WTC11 (cell line): ENCODE results near the gene GABRP. TPM values are rescaled to one million over a fixed set of nuclear protein-coding genes. Genes with fewer than 3 reads are reported as not detected.
A peak's percentile ranks its signal among the peaks of the same experiment; 100 is the strongest.
"Not testable (repeated sequence)": the region's sequence is repeated elsewhere in the genome, so short reads cannot be mapped to it uniquely, and the experiment has no call there.

Source experiments
- ATAC-seq: fragments of 200-7000 bp; cut with Tn5 transposase; 2 replicates; pipeline ENCODE4 v1.10.0; 2021; ENCODE audit warnings: mild to moderate bottlenecking, moderate library complexity
- CTCF ChIA-PET: fragments of 300-600 bp; sonication (Branson Sonifier 250); formaldehyde crosslinking; loops from one replicate; lab custom pipeline; 2021; ENCODE audit warnings: antibody characterized with exemption; lab: Charles Lee
- POLR2A ChIA-PET: fragments of 350-600 bp; sonication (Branson Sonifier 250); formaldehyde crosslinking; loops from one replicate; lab custom pipeline; 2021; ENCODE audit warnings: antibody characterized with exemption; lab: Charles Lee
- DNase-seq: peaks from one replicate; pipeline ENCODE4 v3.0.0; 2021; ENCODE audit warnings: low spot score
- H3K27ac Mint-ChIP-seq: 2 replicates; pipeline ENCODE4 v1.8.0; 2021; ENCODE audit warnings: mixed read lengths
- H3K27me3 Mint-ChIP-seq: 2 replicates; pipeline ENCODE4 v1.8.0; 2021; ENCODE audit warnings: low read depth, mild to moderate bottlenecking, moderate library complexity, mixed read lengths
- H3K36me3 Mint-ChIP-seq: 2 replicates; pipeline ENCODE4 v1.8.0; 2021; ENCODE audit warnings: mixed read lengths
- H3K4me1 Mint-ChIP-seq: 2 replicates; pipeline ENCODE4 v1.8.0; 2022; ENCODE audit warnings: mixed read lengths
- H3K4me3 Mint-ChIP-seq: 2 replicates; pipeline ENCODE4 v1.8.0; 2021; ENCODE audit warnings: mild to moderate bottlenecking, moderate library complexity, mixed read lengths
- H3K9me3 Mint-ChIP-seq: 2 replicates; pipeline ENCODE4 v1.8.0; 2021; ENCODE audit warnings: mixed read lengths
- ATF1 ChIP-seq: sonication (generic); formaldehyde crosslinking; IDR thresholded peaks from 2 replicates; pipeline ENCODE4 v1.8.1; 2023; ENCODE audit warnings: mild to moderate bottlenecking, moderate library complexity, missing genetic modification reagents
- ESRRA ChIP-seq: sonication (generic); formaldehyde crosslinking; IDR thresholded peaks from 2 replicates; pipeline ENCODE4 v1.8.1; 2022; ENCODE audit warnings: mild to moderate bottlenecking, missing genetic modification reagents, borderline replicate concordance
- ETV6 ChIP-seq: sonication (generic); formaldehyde crosslinking; IDR thresholded peaks from 2 replicates; pipeline ENCODE4 v1.8.1; 2022; ENCODE audit warnings: mild to moderate bottlenecking, missing genetic modification reagents
- FOXP1 ChIP-seq: sonication (generic); formaldehyde crosslinking; IDR thresholded peaks from 2 replicates; pipeline ENCODE4 v1.8.0; 2022; ENCODE audit warnings: missing genetic modification reagents, mild to moderate bottlenecking, moderate library complexity, borderline replicate concordance
- IRF2 ChIP-seq: sonication (generic); formaldehyde crosslinking; IDR thresholded peaks from 2 replicates; pipeline ENCODE4 v1.8.0; 2022; ENCODE audit warnings: low read depth, missing genetic modification reagents, borderline replicate concordance
- JUN ChIP-seq: sonication (generic); formaldehyde crosslinking; IDR thresholded peaks from 2 replicates; pipeline ENCODE4 v1.8.0; 2023; ENCODE audit warnings: mild to moderate bottlenecking, missing genetic modification reagents
- NFE2L1 ChIP-seq: sonication (generic); formaldehyde crosslinking; IDR thresholded peaks from 2 replicates; pipeline ENCODE4 v1.8.1; 2023; ENCODE audit warnings: missing genetic modification reagents
- NR3C1 ChIP-seq: sonication (generic); formaldehyde crosslinking; conservative IDR thresholded peaks from 2 replicates; pipeline ENCODE4 v1.8.1; 2023; ENCODE audit warnings: low read depth, mild to moderate bottlenecking, missing genetic modification reagents
- RELA ChIP-seq: sonication (generic); formaldehyde crosslinking; IDR thresholded peaks from 2 replicates; pipeline ENCODE4 v1.8.1; 2022; ENCODE audit warnings: missing genetic modification reagents, mild to moderate bottlenecking, borderline replicate concordance
- ZBTB21 ChIP-seq: sonication (generic); formaldehyde crosslinking; IDR thresholded peaks from 2 replicates; pipeline ENCODE4 v1.8.1; 2023; ENCODE audit warnings: mild to moderate bottlenecking, missing genetic modification reagents, borderline replicate concordance
- ZNF232 ChIP-seq: sonication (generic); formaldehyde crosslinking; IDR thresholded peaks from 2 replicates; pipeline ENCODE4 v1.8.0; 2022; ENCODE audit warnings: mild to moderate bottlenecking, missing genetic modification reagents
- total RNA-seq: library from RNA; stranded (reverse); gene quantifications from 3 replicates; pipeline ENCODE4 v1.2.3, GENCODE V29; 2021
- TF ChIP-seq, protein P1 (sequence below): sonication (generic); formaldehyde crosslinking; IDR thresholded peaks from 2 replicates; pipeline ENCODE4 v1.8.1; 2023; ENCODE audit warnings: mild to moderate bottlenecking, missing genetic modification reagents
- TF ChIP-seq, protein P2 (sequence below): fragments of 250-450 bp; sonication (Bioruptor Pico); IDR thresholded peaks from 2 replicates; pipeline ENCODE4 v1.8.0; 2021; ENCODE audit warnings: mild to moderate bottlenecking
- TF ChIP-seq, protein P3 (sequence below): sonication (generic); formaldehyde crosslinking; IDR thresholded peaks from 2 replicates; pipeline ENCODE4 v1.8.0; 2022; ENCODE audit warnings: mild to moderate bottlenecking, missing genetic modification reagents
- TF ChIP-seq, protein P4 (sequence below): sonication (generic); formaldehyde crosslinking; IDR thresholded peaks from 2 replicates; pipeline ENCODE4 v1.8.1; 2022; ENCODE audit warnings: low read depth, missing genetic modification reagents, borderline replicate concordance
- TF ChIP-seq, protein P5 (sequence below): sonication (generic); formaldehyde crosslinking; conservative IDR thresholded peaks from 2 replicates; pipeline ENCODE4 v1.8.1; 2022; ENCODE audit warnings: mild to moderate bottlenecking, missing genetic modification reagents

GABRP gene
- total RNA-seq, 1 experiment from 2014 or later: 4.8 TPM

DNA sequence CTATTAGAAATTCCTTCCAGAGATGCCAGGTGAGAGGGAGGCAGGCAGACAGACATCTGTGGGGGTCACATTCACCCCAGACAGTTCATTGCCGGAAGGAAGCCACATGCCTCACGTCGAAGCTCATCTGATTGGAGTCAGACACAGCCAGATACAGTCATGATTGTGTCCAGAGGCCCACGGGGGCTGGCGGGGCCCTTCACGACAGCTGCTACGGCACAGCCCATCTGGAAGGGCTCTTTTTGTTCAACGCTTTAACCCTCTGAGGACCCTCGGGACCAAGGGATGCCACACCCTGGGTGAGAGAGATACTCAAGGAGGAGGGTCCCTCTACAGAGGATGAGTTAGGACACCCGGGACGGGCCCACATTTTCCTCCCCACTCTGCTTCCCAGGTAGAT lies 31.9 kb upstream of the GABRP start (continued):
- TF ChIP-seq, protein P1, sequence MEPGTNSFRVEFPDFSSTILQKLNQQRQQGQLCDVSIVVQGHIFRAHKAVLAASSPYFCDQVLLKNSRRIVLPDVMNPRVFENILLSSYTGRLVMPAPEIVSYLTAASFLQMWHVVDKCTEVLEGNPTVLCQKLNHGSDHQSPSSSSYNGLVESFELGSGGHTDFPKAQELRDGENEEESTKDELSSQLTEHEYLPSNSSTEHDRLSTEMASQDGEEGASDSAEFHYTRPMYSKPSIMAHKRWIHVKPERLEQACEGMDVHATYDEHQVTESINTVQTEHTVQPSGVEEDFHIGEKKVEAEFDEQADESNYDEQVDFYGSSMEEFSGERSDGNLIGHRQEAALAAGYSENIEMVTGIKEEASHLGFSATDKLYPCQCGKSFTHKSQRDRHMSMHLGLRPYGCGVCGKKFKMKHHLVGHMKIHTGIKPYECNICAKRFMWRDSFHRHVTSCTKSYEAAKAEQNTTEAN (CRISPR knock-in tag): no peak
- TF ChIP-seq ZBTB21 (CRISPR knock-in tag): no peak
- TF ChIP-seq NR3C1 (CRISPR knock-in tag): no peak
- no peak for TF ChIP-seq IRF2

DNA sequence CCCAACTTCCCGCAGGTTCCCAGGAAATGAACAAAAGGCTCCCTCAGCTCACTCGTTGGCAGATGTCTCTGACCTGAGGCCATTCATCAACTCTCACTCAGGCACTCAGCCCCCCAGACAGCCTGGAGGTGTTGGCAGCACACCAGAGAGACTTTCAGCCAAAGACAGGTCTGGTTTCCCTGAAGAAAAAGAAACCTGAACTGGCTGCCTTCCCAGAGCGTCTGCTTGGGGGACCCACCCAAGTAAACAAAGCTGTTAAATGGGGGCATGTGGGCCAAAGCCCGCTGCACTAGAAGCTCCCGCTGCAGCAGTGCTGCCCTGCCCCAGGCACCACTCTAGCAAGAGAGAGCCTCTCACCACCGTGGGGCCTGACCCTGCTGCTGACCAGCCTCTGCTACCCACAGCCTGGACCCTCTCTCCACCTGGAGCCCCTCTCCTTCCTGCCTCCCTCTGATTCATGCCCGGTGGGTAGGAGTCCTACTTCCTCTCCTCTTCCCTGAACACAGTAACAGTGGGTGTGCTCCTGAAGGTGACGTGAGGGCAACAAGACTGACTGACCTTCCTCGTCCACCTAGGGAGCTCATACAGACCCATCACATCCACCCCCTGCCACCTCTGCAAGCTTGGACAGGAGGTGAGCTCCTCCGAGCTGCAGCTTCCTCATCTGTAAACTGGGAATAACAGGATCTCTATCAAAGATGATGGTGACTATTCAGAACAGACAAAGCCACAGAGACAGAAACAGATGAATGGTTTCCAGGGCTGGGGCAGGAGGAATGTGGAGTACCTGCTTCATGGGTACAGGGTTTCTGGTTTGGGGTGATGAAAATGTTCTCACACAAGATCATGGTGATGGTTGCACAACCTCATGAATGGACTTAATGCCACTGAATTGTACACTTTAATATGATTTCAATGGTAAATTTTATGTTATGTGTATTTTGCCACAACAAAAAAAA lies 31.0 kb upstream of the GABRP start:
- Mint-ChIP-seq H3K4me3 (no peak overlapping the region), H3K27ac (peak overlapping the region; percentile 41), H3K27me3 (peaks cover 21% of the 10 kb centered on the region), H3K36me3 (peaks cover 34% of the 10 kb centered on the region), H3K9me3 (peaks cover 8% of the 10 kb centered on the region; the same call in 1 of the 2 replicates), H3K4me1 (peaks cover 46% of the 10 kb centered on the region)
- TF ChIP-seq, protein P2, sequence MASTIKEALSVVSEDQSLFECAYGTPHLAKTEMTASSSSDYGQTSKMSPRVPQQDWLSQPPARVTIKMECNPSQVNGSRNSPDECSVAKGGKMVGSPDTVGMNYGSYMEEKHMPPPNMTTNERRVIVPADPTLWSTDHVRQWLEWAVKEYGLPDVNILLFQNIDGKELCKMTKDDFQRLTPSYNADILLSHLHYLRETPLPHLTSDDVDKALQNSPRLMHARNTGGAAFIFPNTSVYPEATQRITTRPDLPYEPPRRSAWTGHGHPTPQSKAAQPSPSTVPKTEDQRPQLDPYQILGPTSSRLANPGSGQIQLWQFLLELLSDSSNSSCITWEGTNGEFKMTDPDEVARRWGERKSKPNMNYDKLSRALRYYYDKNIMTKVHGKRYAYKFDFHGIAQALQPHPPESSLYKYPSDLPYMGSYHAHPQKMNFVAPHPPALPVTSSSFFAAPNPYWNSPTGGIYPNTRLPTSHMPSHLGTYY (CRISPR knock-in tag): no peak
- TF ChIP-seq FOXP1: peak; percentile 28; the same call in 1 of the 2 replicates
- TF ChIP-seq RELA: no peak
- no peak for ATAC-seq
- no peak for DNase-seq
- POLR2A ChIA-PET: no interaction called here
- CTCF ChIA-PET: interaction anchor here (1.2 kb wide), 1 partner anchor 119 kb away, joined by 5 read pairs; no protein-coding TSS in a partner anchor

DNA sequence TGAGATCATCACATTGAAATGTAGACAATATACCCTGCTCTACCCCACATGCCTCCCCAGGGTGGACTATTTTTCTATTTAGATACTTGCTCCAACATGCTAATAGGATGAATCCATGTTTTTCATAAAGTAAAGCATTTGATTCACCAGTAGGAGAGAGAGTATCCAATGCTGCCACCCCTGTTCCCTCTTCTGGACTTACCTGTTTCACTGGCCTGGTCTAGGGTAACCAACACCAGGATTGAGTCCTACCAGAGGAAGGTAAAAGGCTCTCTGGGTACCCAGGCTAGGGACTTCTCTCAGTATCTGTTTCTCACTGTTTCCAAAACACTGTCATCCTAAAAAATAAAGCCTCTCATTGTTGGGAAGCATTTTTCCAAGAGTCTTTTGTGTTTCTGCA lies 30.2 kb upstream of the GABRP start:
- no peak for DNase-seq
- ATAC-seq: no peak
- POLR2A ChIA-PET: no interaction called here
- peaks cover 18% of the 10 kb centered on the region for H3K27me3 Mint-ChIP-seq
- no peak overlapping the region for H3K4me3 Mint-ChIP-seq
- H3K36me3 Mint-ChIP-seq: peaks cover 29% of the 10 kb centered on the region
- no peak for TF ChIP-seq ATF1 (CRISPR knock-in tag)
- TF ChIP-seq NFE2L1: no peak
- TF ChIP-seq JUN (CRISPR knock-in tag): no peak
- TF ChIP-seq, protein P2 (CRISPR knock-in tag): no peak
- H3K4me1 Mint-ChIP-seq: peaks cover 46% of the 10 kb centered on the region
- peaks cover 8% of the 10 kb centered on the region; the same call in 1 of the 2 replicates for H3K9me3 Mint-ChIP-seq
- CTCF ChIA-PET: no interaction called here
- H3K27ac Mint-ChIP-seq: no peak overlapping the region

DNA sequence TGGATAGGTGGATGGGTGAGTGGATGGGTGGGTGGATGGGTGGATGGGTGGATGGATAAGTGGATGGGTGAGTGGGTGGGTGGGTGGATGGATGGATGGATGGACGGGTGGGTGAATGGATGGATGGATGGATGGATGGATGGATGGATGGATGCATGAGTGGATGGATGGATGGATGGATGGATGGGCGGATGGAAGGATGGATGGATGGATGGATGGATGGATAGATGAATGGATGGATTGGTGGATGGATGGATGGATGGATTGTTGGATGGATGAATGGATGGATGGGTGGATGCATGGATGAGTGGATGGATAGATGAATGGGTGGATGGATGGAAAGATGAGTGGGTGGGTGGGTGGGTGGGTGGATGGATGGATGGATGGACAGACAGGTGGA lies 29.0 kb upstream of the GABRP start:
- CTCF ChIA-PET, H3K27ac Mint-ChIP-seq, POLR2A ChIA-PET, H3K4me3 Mint-ChIP-seq, DNase-seq, ATAC-seq: not testable (repeated sequence)
- Mint-ChIP-seq H3K27me3 (peaks cover 11% of the 10 kb centered on the region), H3K4me1 (peaks cover 41% of the 10 kb centered on the region), H3K9me3 (peaks cover 14% of the 10 kb centered on the region), H3K36me3 (peaks cover 32% of the 10 kb centered on the region)

DNA sequence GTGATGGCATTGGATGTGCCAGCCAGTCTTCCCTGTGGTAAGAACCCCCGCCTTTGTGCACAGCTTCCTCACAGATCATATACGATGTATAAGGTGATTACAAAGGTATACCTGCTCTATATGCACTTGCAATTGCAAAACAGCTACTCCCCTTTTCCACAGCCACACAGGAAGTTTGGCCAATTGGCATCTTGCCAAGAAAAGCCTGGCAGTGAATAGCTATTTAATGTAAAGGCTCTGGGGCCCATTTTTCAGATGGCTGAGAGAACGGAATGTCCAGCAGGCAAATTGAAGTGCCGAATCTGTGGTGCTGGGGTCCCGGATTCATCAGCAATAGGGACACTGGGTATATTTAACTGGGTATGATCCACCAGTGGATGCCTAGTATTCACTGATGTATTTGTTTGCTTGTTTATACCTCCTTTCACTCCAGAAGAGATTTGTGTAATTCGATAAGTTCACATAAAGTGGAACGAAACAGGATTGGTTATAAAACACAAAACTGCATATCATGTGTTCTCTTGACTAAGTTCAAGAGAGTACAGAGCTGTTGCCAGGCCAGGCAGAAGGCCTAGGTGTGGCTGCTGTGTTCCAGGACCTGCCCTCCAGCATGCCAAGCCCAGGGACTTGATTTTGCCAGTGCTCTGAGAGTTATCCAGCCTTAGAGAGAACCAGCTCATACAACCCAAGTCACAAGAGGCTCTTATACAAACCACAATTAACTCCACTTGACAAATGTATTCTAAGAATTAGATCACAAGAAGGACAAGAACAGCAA lies 27.7 kb upstream of the GABRP start:
- Mint-ChIP-seq H3K27ac (no peak overlapping the region), H3K4me3 (no peak overlapping the region), H3K36me3 (peaks cover 35% of the 10 kb centered on the region), H3K9me3 (peaks cover 14% of the 10 kb centered on the region), H3K27me3 (peaks cover under 1% of the 10 kb centered on the region), H3K4me1 (peaks cover 34% of the 10 kb centered on the region)
- no peak for ATAC-seq
- DNase-seq: no peak
- ChIA-PET CTCF (interaction anchor here (0.6 to 2.1 kb wide), 2 partner anchors 12 to 35 kb away, joined by 3 to 5 read pairs; no protein-coding TSS in a partner anchor), POLR2A (no interaction called here)
- TF ChIP-seq RELA: no peak
- TF ChIP-seq ETV6 (CRISPR knock-in tag): no peak
- TF ChIP-seq, protein P2 (CRISPR knock-in tag): no peak
- no peak for TF ChIP-seq JUN (CRISPR knock-in tag)
- TF ChIP-seq, protein P3, sequence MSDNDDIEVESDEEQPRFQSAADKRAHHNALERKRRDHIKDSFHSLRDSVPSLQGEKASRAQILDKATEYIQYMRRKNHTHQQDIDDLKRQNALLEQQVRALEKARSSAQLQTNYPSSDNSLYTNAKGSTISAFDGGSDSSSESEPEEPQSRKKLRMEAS (CRISPR knock-in tag): no peak
- TF ChIP-seq ESRRA (CRISPR knock-in tag): no peak
- TF ChIP-seq, protein P4, sequence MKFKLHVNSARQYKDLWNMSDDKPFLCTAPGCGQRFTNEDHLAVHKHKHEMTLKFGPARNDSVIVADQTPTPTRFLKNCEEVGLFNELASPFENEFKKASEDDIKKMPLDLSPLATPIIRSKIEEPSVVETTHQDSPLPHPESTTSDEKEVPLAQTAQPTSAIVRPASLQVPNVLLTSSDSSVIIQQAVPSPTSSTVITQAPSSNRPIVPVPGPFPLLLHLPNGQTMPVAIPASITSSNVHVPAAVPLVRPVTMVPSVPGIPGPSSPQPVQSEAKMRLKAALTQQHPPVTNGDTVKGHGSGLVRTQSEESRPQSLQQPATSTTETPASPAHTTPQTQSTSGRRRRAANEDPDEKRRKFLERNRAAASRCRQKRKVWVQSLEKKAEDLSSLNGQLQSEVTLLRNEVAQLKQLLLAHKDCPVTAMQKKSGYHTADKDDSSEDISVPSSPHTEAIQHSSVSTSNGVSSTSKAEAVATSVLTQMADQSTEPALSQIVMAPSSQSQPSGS (CRISPR knock-in tag): no peak
- no peak for TF ChIP-seq ZNF232 (CRISPR knock-in tag)
- TF ChIP-seq, protein P5, sequence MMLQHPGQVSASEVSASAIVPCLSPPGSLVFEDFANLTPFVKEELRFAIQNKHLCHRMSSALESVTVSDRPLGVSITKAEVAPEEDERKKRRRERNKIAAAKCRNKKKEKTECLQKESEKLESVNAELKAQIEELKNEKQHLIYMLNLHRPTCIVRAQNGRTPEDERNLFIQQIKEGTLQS: no peak
